ENCODE measurements around the gene C2CD4A. TPM values are rescaled to one million over a fixed set of nuclear protein-coding genes. Genes with fewer than 3 reads are reported as not detected.

Gene C2CD4A
- total and polyA plus RNA-seq, 12 donors = 0.07 to 0.67 (median 0.23) TPM; not detected in 3

DNA sequence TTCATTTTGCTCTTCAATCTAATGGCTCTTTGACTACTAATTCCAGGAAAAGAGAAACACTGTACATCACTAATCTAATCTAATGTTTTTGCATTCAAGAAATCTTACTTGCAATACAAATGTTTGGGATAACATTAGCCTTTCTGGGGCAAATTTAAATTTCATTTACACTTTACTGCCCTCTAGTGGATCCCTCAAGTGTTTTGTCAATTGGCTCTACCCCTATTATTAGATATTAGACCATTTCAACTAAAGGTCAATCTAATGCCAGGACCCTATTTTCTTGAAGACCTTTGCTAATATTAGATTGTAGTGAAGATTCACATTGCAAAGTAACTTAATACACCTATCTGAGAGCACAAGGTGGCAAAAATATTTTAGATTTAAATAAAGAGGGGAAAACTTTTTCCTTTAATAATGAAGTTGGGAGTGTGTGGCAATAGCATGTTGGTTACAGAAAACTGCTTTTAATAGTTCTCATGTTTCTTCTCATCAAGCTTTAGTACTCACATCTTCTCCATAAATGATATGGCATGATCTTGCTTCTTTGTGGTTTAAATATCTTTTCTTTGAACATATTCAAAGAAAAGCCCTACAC is 5.0 kb downstream of the C2CD4A start:
- Histone ChIP-seq H3K4me3 (no peak overlapping the region), H3K4me1 (replicated peaks in 1 of 2) (peaks cover 0 to 17% of the 10 kb centered on the region in 2 donors), H3K9me3 (replicated peaks in 1 of 3) (no peaks in the 10 kb centered on the region), H3K27me3 (no peaks in the 10 kb centered on the region), H3K36me3 (replicated peaks in 1 of 2) (no peaks in the 10 kb centered on the region), H3K27ac (no peak overlapping the region)
- TF ChIP-seq POLR2A (IDR thresholded peaks at IDR 0.05) = no peak
- TF ChIP-seq, protein P1, sequence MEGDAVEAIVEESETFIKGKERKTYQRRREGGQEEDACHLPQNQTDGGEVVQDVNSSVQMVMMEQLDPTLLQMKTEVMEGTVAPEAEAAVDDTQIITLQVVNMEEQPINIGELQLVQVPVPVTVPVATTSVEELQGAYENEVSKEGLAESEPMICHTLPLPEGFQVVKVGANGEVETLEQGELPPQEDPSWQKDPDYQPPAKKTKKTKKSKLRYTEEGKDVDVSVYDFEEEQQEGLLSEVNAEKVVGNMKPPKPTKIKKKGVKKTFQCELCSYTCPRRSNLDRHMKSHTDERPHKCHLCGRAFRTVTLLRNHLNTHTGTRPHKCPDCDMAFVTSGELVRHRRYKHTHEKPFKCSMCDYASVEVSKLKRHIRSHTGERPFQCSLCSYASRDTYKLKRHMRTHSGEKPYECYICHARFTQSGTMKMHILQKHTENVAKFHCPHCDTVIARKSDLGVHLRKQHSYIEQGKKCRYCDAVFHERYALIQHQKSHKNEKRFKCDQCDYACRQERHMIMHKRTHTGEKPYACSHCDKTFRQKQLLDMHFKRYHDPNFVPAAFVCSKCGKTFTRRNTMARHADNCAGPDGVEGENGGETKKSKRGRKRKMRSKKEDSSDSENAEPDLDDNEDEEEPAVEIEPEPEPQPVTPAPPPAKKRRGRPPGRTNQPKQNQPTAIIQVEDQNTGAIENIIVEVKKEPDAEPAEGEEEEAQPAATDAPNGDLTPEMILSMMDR (IDR thresholded peaks at IDR 0.05) = peak; percentile 50 to 77 (median 56)
- DNase-seq = no peak
- intact Hi-C loops (cut with DNase I) = no loop called here

GRCh38 chr15:62075595-62076277 is 9.0 kb downstream of the C2CD4A start:
- Histone ChIP-seq H3K36me3 (replicated peaks in 1 of 2) (no peaks in the 10 kb centered on the region), H3K27ac (no peak overlapping the region), H3K4me3 (no peak overlapping the region), H3K4me1 (replicated peaks in 1 of 2) (no peaks in the 10 kb centered on the region), H3K27me3 (no peaks in the 10 kb centered on the region), H3K9me3 (replicated peaks in 1 of 3) (no peaks in the 10 kb centered on the region)
- DNase-seq = no peak
- WGBS, 4 donors = 83 to 88% (median 87%) methylated on average over 9 of the region's 9 CpGs
- TF ChIP-seq POLR2A (IDR thresholded peaks at IDR 0.05) = no peak
- TF ChIP-seq, protein P1 (IDR thresholded peaks at IDR 0.05) = no peak
- intact Hi-C loops (cut with DNase I) = no loop called here

DNA sequence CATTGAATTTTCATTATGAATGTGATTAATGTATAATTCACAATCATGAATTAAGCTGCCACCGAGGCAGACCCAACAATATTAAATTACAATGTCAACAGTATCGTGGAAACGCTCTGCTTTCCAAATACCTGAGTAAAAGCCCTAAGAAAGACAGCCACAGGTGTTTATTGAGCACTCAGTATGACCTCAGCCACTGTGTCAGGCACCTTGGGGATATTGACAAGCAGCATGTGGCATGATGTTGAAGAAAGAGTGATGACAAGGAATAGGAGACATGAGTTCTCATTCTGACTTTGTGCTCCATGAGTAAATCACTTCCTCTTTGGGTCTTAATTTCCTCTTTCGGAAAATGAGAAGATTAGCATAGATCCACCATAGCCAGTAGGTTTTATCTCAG is 12.8 kb downstream of the C2CD4A start:
- intact Hi-C loops (cut with DNase I) = no loop called here
- Histone ChIP-seq H3K36me3 (replicated peaks in 1 of 2) (no peaks in the 10 kb centered on the region), H3K4me1 (replicated peaks in 1 of 2) (no peaks in the 10 kb centered on the region), H3K4me3 (no peak overlapping the region), H3K9me3 (replicated peaks in 1 of 3) (no peaks in the 10 kb centered on the region), H3K27ac (no peak overlapping the region), H3K27me3 (no peaks in the 10 kb centered on the region)
- no peak for DNase-seq
- TF ChIP-seq, protein P1 (IDR thresholded peaks at IDR 0.05) = no peak
- TF ChIP-seq POLR2A (IDR thresholded peaks at IDR 0.05) = no peak
- 76 to 81% (median 80%) methylated on average over 4 of the region's 4 CpGs for WGBS, 4 donors

DNA sequence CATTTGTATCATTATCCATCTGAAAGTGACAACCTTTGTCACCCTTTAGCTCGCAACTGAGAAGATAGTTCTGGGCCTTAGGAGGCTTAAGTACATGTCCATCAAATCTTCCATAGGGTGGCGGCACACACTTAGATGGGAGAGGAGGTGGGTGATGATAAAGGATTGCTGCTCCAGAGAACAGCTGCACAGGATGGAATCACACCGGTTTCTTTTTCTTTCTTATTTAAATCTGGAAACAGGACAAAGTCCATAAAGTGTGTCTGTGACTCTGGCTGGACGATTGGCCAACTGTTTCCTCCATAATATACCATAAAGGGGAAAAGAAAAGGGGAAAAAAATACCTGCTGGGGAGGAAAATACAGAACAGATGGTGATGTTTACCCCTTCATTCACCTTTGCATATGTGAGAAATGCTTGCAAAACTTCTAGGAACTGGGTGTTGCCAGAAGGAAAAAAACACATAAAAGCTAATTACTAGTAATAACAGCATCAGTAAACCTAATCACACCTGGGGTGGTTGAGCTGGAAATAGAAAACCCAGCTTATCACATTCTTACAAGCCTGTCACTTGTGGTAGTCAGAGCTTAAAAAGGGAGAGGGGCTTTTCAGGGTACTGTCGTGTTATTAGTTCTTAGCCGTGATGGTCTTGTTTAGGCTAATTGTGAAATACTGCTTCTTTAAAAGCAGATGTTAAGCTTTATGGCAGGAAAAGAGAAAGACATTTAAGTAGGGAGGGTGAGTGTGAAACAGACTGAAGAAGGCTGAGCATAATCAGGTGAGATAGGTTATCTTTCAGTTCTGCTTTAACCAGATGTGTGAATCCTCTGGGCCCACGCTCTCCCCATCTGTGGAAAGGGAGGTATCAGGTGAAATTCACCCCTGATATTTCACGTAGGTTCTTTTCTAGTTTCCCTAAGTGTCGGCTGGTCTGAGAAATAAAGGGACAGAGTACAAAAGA is 16.7 kb downstream of the C2CD4A start:
- no peak for TF ChIP-seq POLR2A (IDR thresholded peaks at IDR 0.05)
- TF ChIP-seq, protein P1 (IDR thresholded peaks at IDR 0.05) = no peak

More for the DNA sequence above, 16.7 kb downstream of the C2CD4A start:
- Histone ChIP-seq H3K9me3 (replicated peaks in 1 of 3) (no peaks in the 10 kb centered on the region), H3K27ac (no peak overlapping the region), H3K36me3 (replicated peaks in 1 of 2) (no peaks in the 10 kb centered on the region), H3K27me3 (no peaks in the 10 kb centered on the region), H3K4me1 (replicated peaks in 1 of 2) (peaks cover 6 to 10% of the 10 kb centered on the region in 2 donors), H3K4me3 (no peak overlapping the region)
- intact Hi-C loops (cut with DNase I) = no loop called here
- WGBS, 4 donors = 81 to 84% (median 83%) methylated on average over 9 of the region's 9 CpGs
- DNase-seq = no peak

Data from adrenal gland (tissue), 12 donors.